ENCODE results near the gene PDGFA.

PDGFA gene

GRCh38 chr7:519484-520390 lies at the start of gene PDGFA:
PDGFA (minus strand) TSS chr7:519846; CDS start chr7:519001, 845 bp downstream.
- peak; percentile 87 for DNase-seq (ENCODE audit: low spot score)

DNA sequence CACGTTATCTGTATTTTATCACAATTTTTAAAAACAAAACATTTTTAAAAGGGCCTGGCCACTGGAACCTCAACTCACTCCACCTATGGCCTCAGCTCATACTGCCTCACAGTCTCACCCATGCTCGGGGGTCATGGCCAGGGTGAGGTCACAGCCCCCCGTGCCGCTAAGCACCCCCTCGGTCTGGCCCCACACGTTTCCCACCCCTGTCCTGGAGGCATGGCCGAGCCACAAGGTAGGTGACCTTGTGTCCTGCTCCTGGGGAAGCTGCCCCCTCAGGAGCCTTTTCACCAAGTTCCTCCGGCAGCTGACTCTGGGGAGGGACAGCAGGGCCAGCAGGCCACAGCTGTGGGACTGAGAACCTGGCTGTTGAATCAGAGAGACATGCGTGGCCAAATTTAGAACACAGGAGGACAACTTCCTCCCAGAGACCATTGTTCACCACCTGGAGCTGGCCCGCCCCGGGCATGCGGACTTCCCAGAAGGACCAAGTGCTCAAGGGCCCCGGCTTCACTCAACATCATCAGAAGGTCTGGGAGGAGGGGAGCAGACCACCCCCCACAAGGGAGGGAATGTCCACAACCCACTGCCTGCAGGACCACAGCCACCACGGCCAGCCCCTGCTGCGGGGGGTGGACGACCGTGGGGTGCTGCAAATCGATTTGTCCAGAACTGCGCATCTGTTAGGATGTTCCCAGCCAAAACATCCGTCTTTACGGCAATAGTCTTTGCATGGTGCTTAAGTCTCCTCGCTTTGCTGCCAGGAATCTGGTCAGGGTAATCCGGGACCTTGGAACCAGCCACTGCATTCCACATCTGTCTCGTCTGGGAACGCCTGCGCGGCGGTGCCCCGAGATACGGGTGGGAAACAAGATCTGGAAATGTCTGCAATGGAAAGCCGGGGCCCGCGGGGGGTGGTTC lies 48.6 kb upstream of the PDGFA start:
- DNase-seq (ENCODE audit: low spot score) = no peak

DNA sequence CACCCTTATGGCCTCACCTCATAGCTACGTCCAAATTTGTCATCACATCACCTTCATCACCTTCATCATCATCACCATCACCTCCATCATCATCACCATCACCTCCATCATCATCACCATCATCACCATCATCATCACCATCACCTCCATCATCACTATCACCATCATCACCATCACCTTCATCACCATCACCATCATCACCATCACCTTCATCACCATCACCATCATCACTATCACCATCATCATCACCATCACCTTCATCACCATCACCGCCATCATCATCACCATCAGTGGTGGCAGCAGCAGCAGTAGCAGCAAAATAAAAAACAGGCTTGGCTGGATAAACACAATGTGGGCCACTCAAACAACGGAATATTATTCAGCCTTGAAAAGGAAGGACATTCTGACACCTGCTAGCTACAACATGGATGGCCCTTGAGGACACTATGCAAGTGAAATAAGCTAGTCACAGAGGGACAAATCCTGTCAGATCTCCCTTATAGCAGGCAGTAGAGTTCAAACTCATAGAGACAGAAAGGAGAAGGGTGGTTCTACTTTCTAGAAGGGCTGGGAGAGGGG lies 47.7 kb upstream of the PDGFA start:
- DNase-seq (ENCODE audit: low spot score) = no peak

DNA sequence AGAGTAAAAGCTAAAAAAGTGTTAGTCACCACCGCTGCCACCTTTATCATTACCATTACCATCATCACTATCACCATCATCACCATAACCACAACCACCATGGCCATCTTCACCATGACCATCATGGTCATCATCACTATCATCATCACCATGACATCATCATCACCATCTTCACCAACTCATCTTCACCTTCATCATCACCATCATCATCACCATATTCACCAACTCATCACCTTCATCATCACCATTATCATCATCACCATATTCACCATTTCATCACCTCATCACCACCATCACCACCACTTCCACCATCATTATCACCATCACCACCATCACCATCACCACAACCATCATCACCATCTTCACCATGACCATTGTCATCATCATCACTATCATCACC lies 46.5 kb upstream of the PDGFA start:
- no peak for DNase-seq (ENCODE audit: low spot score)

DNA sequence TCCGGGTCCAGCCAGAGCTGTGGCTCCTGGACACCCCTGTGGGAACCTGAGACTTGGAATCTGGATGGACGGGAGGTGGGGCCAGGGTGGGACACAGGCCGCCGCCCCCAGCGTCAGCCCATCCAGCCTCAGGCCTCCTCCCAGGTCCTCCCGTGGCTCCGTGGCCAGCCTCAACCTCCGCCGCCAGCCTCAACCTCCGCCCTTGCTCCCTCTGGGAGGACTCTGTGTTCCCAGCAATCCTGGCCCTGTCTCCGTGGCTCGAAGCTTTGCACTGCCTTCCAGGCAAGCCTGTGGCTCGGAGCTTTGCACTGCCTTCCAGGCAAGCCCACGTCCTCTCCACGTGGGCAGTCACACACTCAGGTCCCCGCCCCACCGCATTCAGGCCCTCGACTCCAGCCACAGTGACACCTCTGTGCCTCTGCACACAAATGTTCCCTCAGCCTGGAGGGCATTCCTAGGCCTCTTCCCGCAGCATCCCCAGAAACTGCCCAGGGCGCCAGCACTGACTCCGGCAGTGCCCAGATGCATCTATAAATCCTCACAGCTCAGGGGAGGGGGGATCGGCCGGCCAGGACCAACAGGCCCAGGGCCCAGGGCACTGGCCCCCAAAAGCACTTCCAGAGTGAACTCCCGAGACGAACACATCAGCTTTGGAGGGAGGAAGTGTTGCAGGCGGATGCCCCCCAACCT lies 44.7 kb upstream of the PDGFA start:
- no peak for DNase-seq (ENCODE audit: low spot score)

- no peak for DNase-seq (ENCODE audit: low spot score)
Observed at GRCh38 chr7:563629-564170, 44.1 kb upstream of the PDGFA start.

GRCh38 chr7:562789-563628 lies 43.4 kb upstream of the PDGFA start:
- no peak for DNase-seq (ENCODE audit: low spot score)

DNA sequence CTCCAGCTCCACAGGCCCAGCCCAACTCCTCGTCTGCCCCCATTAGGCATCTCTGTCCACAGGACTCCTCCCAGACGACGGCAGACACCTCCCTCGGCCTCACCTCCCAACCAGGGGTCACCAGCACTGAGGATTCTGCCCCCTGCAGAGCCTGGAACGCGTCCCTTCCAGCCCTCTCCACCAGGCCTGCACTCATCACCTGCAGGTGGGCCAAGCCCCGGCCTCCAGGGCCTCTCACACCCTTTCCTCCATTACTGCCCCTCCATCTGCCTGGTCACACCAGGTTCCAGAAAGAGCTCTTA lies 42.7 kb upstream of the PDGFA start:
- DNase-seq (ENCODE audit: low spot score) = no peak

- no peak for DNase-seq (ENCODE audit: low spot score)
Observed at GRCh38 chr7:561631-562373, 42.2 kb upstream of the PDGFA start.

DNA sequence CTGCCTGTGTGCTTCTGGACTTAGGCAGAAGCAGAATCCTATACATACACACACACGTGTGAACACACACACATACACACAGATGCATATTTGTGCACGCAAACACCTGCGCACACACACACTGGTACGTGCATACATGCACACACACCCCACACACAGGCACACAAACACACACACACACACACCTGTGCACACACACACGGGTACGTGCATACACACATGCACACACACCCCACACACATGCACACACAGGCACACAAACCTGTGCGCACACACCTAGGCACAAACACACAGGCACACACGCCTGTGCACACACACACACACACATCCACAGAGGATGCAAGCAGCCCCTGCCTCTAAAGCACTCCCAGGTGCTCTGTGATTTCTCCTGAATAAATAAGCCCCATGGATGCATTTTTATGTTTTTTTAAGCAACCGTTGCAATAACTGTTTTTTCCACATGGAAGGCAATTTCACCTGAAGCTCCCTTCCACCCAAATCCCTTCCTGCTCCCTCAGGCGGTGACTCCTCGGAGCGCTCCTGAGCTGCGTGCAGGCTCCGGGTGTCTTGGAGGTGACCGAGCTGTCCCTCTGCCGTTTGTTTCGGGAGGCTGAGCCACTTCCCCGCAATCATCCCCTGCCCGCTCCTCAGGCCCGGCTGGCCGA lies 41.5 kb upstream of the PDGFA start:
- DNase-seq (ENCODE audit: low spot score) = no peak

DNA sequence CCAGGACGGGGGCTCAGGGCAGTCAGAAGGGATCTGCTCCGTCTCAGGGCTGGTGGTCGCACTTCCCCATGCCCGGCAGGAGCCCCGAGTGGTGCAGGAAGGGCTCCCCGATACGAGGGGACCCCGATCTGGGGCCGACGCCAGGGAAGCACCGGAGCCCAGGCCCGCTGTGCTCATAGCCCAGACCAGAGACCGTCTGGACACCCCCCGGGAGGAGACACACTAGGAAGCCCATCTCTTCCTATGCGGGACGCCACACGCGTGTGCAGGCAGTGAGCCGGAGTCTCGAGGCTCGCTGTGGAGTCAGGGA lies 39.7 kb upstream of the PDGFA start:
- no peak for DNase-seq (ENCODE audit: low spot score)

DNA sequence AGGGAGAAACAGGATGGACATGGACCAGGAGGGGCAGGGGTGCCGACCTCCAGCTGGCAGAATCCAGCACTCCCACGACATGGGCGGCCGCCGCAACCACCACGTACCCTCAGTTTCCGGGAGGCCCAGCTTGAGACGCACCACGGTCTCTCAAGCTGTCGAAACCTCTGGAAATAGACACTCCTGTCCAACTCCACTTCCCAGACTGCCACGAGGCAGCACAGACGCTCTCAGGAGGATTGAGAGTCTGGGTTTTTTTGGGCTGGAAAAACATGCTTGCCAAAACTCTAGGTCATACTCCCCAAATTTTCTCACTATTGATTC lies 37.9 kb upstream of the PDGFA start:
- DNase-seq (ENCODE audit: low spot score) = no peak

- no peak for DNase-seq (ENCODE audit: low spot score)
Observed at GRCh38 chr7:556837-557557, 37.4 kb upstream of the PDGFA start.

GRCh38 chr7:556291-556826 lies 36.7 kb upstream of the PDGFA start:
- no peak for DNase-seq (ENCODE audit: low spot score)

DNA sequence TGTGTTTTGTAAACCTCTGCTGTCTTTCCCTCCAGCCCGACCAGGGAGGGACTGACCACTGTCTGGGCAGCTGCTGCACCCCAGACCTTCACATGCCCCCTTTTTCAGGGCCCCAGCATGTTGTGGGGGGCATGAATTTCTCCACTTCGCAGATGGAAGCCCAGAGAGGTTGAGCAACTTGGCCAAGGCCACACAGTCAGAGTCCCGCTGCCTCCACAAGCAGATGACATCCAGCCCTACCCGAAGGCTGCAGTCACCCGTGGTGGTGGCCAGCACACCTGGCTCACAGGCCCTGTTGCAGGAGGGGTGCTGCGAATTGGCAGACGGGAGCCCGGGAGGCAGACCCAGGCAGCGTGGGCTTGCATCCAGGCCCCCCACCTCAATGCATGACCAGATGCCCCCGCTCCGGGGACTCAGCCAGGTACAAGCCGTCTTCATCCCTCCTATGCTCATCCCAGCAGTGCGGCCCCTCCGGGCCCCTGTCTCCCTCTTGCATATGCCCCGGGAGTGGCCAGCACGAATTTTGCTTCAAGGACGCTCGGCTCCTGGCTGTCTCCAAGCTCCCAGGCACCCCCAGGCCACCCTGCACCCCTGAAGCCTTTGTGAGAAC lies 36.0 kb upstream of the PDGFA start:
- DNase-seq (ENCODE audit: low spot score) = no peak

- DNase-seq (ENCODE audit: low spot score) = no peak
Observed at GRCh38 chr7:553636-554111, 34.0 kb upstream of the PDGFA start.

DNA sequence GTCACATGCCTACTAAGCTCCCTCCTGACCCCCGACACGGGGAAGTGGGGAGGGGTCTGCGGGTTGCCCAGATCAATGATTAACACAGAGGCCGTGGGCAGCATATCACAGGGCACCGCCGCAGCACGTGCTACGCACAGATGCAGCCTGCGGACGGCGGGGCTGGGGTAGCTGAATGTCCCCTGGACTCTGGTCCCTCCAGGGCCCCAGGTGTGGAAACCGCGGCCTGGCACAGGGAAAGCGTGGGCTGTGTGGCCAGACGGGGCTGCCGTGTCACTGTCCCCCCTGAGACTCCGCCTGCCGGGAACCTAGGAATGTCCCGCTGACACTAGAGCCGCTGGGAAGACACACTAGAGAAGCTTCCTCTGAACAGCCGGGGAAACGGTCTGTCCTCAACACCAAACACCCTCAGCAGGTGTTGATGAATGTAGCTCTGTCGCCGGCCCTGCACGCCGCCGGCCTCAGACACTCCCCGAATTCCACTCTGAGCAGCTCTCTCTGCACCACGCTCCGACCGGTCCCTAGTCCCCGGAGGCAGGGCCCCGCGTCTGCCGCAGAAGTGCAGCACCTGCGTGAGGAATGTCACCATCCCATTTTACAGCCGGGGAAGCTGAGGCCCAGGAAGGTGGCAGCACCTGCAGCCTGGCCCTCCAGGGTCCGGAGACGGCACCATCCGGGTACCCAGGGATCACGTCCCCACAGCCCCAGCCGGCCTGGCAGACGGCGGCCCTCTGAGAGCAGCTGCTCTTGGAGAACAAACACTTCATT lies 33.4 kb upstream of the PDGFA start:
- no peak for DNase-seq (ENCODE audit: low spot score)
